ENCODE measurements around the gene AIM2.

AIM2 gene

GRCh38 chr1:159014003-159014571 lies 62.5 kb downstream of the AIM2 start:
- DNase-seq, result no peak

GRCh38 chr1:159012495-159012894 lies 64.1 kb downstream of the AIM2 start:
- no peak for DNase-seq
